Activated naive CD4-positive, alpha-beta T cell treated with anti-CD3 and anti-CD28 coated beads, Interleukin-2, amount 50 U/mL, for 24 hours (primary cell): Measurements from ENCODE around the gene TNFRSF8.

ENCODE experiments used
- H3K27ac Mint-ChIP-seq: one replicate; pipeline ENCODE4 v1.8.0; 2021; ENCODE audit warnings: mild to moderate bottlenecking, mixed read lengths
- H3K27me3 Mint-ChIP-seq: one replicate; pipeline ENCODE4 v1.8.0; 2021; ENCODE audit warnings: mixed read lengths
- H3K36me3 Mint-ChIP-seq: one replicate; pipeline ENCODE4 v1.8.0; 2021; ENCODE audit warnings: mixed read lengths
- H3K4me1 Mint-ChIP-seq: one replicate; pipeline ENCODE4 v1.8.0; 2021; ENCODE audit warnings: mixed read lengths
- H3K4me3 Mint-ChIP-seq: one replicate; pipeline ENCODE4 v1.8.0; 2021; ENCODE audit warnings: mild to moderate bottlenecking, mixed read lengths
- H3K9me3 Mint-ChIP-seq: one replicate; pipeline ENCODE4 v1.8.0; 2021; ENCODE audit warnings: mixed read lengths

TNFRSF8 gene

GRCh38 chr1:12069623-12070244, 6.6 kb downstream of the TNFRSF8 start:
- H3K9me3 Mint-ChIP-seq = no peaks in the 10 kb centered on the region
- H3K4me1 Mint-ChIP-seq = peaks cover 23% of the 10 kb centered on the region
- no peaks in the 10 kb centered on the region for H3K36me3 Mint-ChIP-seq
- peaks cover 16% of the 10 kb centered on the region for H3K27me3 Mint-ChIP-seq
- no peak overlapping the region for H3K4me3 Mint-ChIP-seq
- H3K27ac Mint-ChIP-seq = no peak overlapping the region

- Mint-ChIP-seq H3K27me3 (peaks cover 7% of the 10 kb centered on the region), H3K36me3 (no peaks in the 10 kb centered on the region), H3K4me3 (no peak overlapping the region)
Observed at GRCh38 chr1:12071892-12072291, 8.8 kb downstream of the TNFRSF8 start.

GRCh38 chr1:12072741-12073140, 9.6 kb downstream of the TNFRSF8 start:
- H3K4me1 Mint-ChIP-seq = peaks cover 13% of the 10 kb centered on the region
- peaks cover 4% of the 10 kb centered on the region for H3K27me3 Mint-ChIP-seq

More at GRCh38 chr1:12071892-12072291, 8.8 kb downstream of the TNFRSF8 start:
- no peak overlapping the region for H3K27ac Mint-ChIP-seq
- peaks cover 15% of the 10 kb centered on the region for H3K4me1 Mint-ChIP-seq
- H3K9me3 Mint-ChIP-seq = no peaks in the 10 kb centered on the region

GRCh38 chr1:12073796-12074195, 10.7 kb downstream of the TNFRSF8 start:
- Mint-ChIP-seq H3K27ac (no peak overlapping the region), H3K4me1 (peaks cover 4% of the 10 kb centered on the region), H3K36me3 (no peaks in the 10 kb centered on the region), H3K4me3 (no peak overlapping the region), H3K27me3 (peaks cover 4% of the 10 kb centered on the region), H3K9me3 (no peaks in the 10 kb centered on the region)

More at GRCh38 chr1:12072741-12073140, 9.6 kb downstream of the TNFRSF8 start:
- Mint-ChIP-seq H3K4me3 (no peak overlapping the region), H3K9me3 (no peaks in the 10 kb centered on the region), H3K27ac (no peak overlapping the region), H3K36me3 (no peaks in the 10 kb centered on the region)

- peaks cover 4% of the 10 kb centered on the region for H3K4me1 Mint-ChIP-seq
- H3K36me3 Mint-ChIP-seq = no peaks in the 10 kb centered on the region
- no peak overlapping the region for H3K4me3 Mint-ChIP-seq
- H3K27ac Mint-ChIP-seq = peak overlapping the region; percentile 20
- no peaks in the 10 kb centered on the region for H3K9me3 Mint-ChIP-seq
- H3K27me3 Mint-ChIP-seq = no peaks in the 10 kb centered on the region
Observed at GRCh38 chr1:12075195-12076114, 12.4 kb downstream of the TNFRSF8 start.

GRCh38 chr1:12076425-12077005, 13.4 kb downstream of the TNFRSF8 start:
- Mint-ChIP-seq H3K27ac (no peak overlapping the region), H3K9me3 (no peaks in the 10 kb centered on the region), H3K4me3 (no peak overlapping the region), H3K27me3 (no peaks in the 10 kb centered on the region), H3K36me3 (no peaks in the 10 kb centered on the region), H3K4me1 (peaks cover 4% of the 10 kb centered on the region)

- Mint-ChIP-seq H3K4me3 (no peak overlapping the region), H3K27ac (no peak overlapping the region), H3K9me3 (no peaks in the 10 kb centered on the region), H3K27me3 (no peaks in the 10 kb centered on the region), H3K4me1 (peaks cover 14% of the 10 kb centered on the region), H3K36me3 (peaks cover 3% of the 10 kb centered on the region)
Observed at GRCh38 chr1:12078575-12078937, 15.5 kb downstream of the TNFRSF8 start.

- H3K4me3 Mint-ChIP-seq = no peak overlapping the region
- peak overlapping the region; percentile 12 for H3K27ac Mint-ChIP-seq
- no peaks in the 10 kb centered on the region for H3K9me3 Mint-ChIP-seq
- peaks cover 5% of the 10 kb centered on the region for H3K36me3 Mint-ChIP-seq
- H3K27me3 Mint-ChIP-seq = no peaks in the 10 kb centered on the region
- H3K4me1 Mint-ChIP-seq = peaks cover 14% of the 10 kb centered on the region
Observed at GRCh38 chr1:12078938-12079861, 16.1 kb downstream of the TNFRSF8 start.

- Mint-ChIP-seq H3K9me3 (no peaks in the 10 kb centered on the region), H3K36me3 (peaks cover 5% of the 10 kb centered on the region), H3K4me3 (no peak overlapping the region), H3K27me3 (no peaks in the 10 kb centered on the region), H3K4me1 (peaks cover 14% of the 10 kb centered on the region), H3K27ac (no peak overlapping the region)
Observed at GRCh38 chr1:12080156-12080555, 17.1 kb downstream of the TNFRSF8 start.

- peaks cover 14% of the 10 kb centered on the region for H3K4me1 Mint-ChIP-seq
Observed at GRCh38 chr1:12080773-12081556, 17.9 kb downstream of the TNFRSF8 start.

GRCh38 chr1:12081648-12082396, 18.7 kb downstream of the TNFRSF8 start:
- peak overlapping the region; percentile 89 for H3K27ac Mint-ChIP-seq
- no peak overlapping the region for H3K4me3 Mint-ChIP-seq
- peaks cover 14% of the 10 kb centered on the region for H3K4me1 Mint-ChIP-seq

More at GRCh38 chr1:12080773-12081556, 17.9 kb downstream of the TNFRSF8 start:
- Mint-ChIP-seq H3K4me3 (no peak overlapping the region), H3K27ac (no peak overlapping the region), H3K9me3 (no peaks in the 10 kb centered on the region), H3K27me3 (no peaks in the 10 kb centered on the region), H3K36me3 (peaks cover 5% of the 10 kb centered on the region)

GRCh38 chr1:12082988-12083387, 19.9 kb downstream of the TNFRSF8 start:
- Mint-ChIP-seq H3K9me3 (no peaks in the 10 kb centered on the region), H3K36me3 (peaks cover 5% of the 10 kb centered on the region), H3K4me1 (peaks cover 22% of the 10 kb centered on the region), H3K4me3 (no peak overlapping the region), H3K27me3 (no peaks in the 10 kb centered on the region), H3K27ac (no peak overlapping the region)

More at GRCh38 chr1:12081648-12082396, 18.7 kb downstream of the TNFRSF8 start:
- Mint-ChIP-seq H3K27me3 (no peaks in the 10 kb centered on the region), H3K36me3 (peaks cover 5% of the 10 kb centered on the region), H3K9me3 (no peaks in the 10 kb centered on the region)

GRCh38 chr1:12083766-12084165, 20.7 kb downstream of the TNFRSF8 start:
- no peak overlapping the region for H3K4me3 Mint-ChIP-seq
- no peaks in the 10 kb centered on the region for H3K9me3 Mint-ChIP-seq
- peaks cover 30% of the 10 kb centered on the region for H3K4me1 Mint-ChIP-seq
- peaks cover 5% of the 10 kb centered on the region for H3K36me3 Mint-ChIP-seq
- peak overlapping the region; percentile 53 for H3K27ac Mint-ChIP-seq
- H3K27me3 Mint-ChIP-seq = no peaks in the 10 kb centered on the region
